ENCODE measurements around the gene NT5DC4. TPM values are rescaled to one million over a fixed set of nuclear protein-coding genes. Genes with fewer than 3 reads are reported as not detected.

NT5DC4 gene
- not detected for polyA plus RNA-seq (2013, experiment 1 of 2)
- not detected for polyA plus RNA-seq (2013, experiment 2 of 2)

GRCh38 chr2:112720785-112721184 lies at the start of gene NT5DC4:
NT5DC4 (plus strand) TSS chr2:112721020; CDS start chr2:112721080, 60 bp downstream.
- no peak within 1 kb of the TSS for H2AK5ac ChIP-seq (ENCODE audit: low read length, severe bottlenecking)
- no peak within 1 kb of the TSS for H3K18ac ChIP-seq (ENCODE audit: low read depth in 1 of 2, low read length in 2 of 2)
- H4K91ac ChIP-seq (ENCODE audit: low read length), result no peak within 1 kb of the TSS
- H3K14ac ChIP-seq (ENCODE audit: low read length in 2 of 2), result peak within 1 kb of the TSS in 1 of 2 experiments; percentile 12
- no peak within 1 kb of the TSS for H2BK120ac ChIP-seq (ENCODE audit: low read depth, low read length)
- H3K36me3 ChIP-seq (ENCODE audit: control insufficient read depth in 1 of 2, insufficient read depth in 2 of 2, low read depth in 1 of 2, low read length in 2 of 2), result no peaks in the 10 kb centered on the region
- H2AFZ ChIP-seq (ENCODE audit: low read depth, low read length), result no peak within 1 kb of the TSS
- no peak for DNase-seq
- H3K4me2 ChIP-seq (ENCODE audit: low read length, poor library complexity, severe bottlenecking), result no peak within 1 kb of the TSS
- no peak within 1 kb of the TSS for H3K27ac ChIP-seq (ENCODE audit: low read length, poor library complexity, severe bottlenecking)
- H2BK5ac ChIP-seq (ENCODE audit: low read depth, low read length, poor library complexity, severe bottlenecking), result no peak within 1 kb of the TSS
- H3K23ac ChIP-seq (ENCODE audit: low read length in 2 of 2), result no peak within 1 kb of the TSS
- H3K9me3 ChIP-seq (ENCODE audit: control insufficient read depth, low read length), result no peaks in the 10 kb centered on the region
- peaks cover 2% of the 10 kb centered on the region for H3K4me1 ChIP-seq (ENCODE audit: control insufficient read depth, insufficient read depth, low read depth, low read length)
- no peak within 1 kb of the TSS for H3K4me3 ChIP-seq (ENCODE audit: insufficient read depth in 1 of 2, low read depth in 1 of 2, low read length in 2 of 2)
- 89% methylated on average over 6 of the region's 6 CpGs for WGBS
- H4K8ac ChIP-seq (ENCODE audit: low read length), result no peak within 1 kb of the TSS
- H2BK12ac ChIP-seq (ENCODE audit: low read length in 2 of 2), result no peak within 1 kb of the TSS
- peaks cover 3 to 9% of the 10 kb centered on the region in 2 experiments for H3K27me3 ChIP-seq (ENCODE audit: control insufficient read depth in 1 of 2, insufficient read depth in 1 of 2, low read length in 2 of 2)
- no peaks in the 10 kb centered on the region for H3K79me1 ChIP-seq (replicated peaks; ENCODE audit: low read length, poor library complexity, severe bottlenecking)
- no peak within 1 kb of the TSS for H3K9ac ChIP-seq (ENCODE audit: low read length)
- no peak within 1 kb of the TSS for H2BK15ac ChIP-seq (ENCODE audit: low read depth, poor library complexity, severe bottlenecking)
- H3K4ac ChIP-seq (ENCODE audit: low read depth in 1 of 2, low read length in 2 of 2), result no peak within 1 kb of the TSS

DNA sequence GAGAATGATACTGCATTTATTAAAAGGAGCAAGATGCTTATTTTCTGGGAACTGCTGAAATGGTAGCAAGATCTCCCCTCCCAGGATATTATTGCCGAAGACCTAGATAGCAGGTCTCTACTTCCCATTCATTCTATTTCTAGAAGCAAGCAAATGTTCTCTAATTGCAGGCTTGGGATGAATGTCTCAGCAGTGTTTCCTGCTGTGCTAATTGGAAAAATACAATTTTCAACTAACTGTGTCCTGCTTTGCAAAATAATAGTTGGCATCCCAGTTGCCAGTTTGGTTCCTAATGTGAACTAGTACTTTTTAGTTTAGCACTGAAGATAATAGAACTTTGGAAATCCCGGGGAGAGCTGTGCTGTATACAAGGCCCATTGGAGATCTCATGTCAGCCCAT lies 49.0 kb upstream of the NT5DC4 start:
- H3K9ac ChIP-seq (ENCODE audit: low read length), result no peak overlapping the region
- no peak overlapping the region for H3K27ac ChIP-seq (ENCODE audit: low read length, poor library complexity, severe bottlenecking)
- no peak overlapping the region for H3K4me2 ChIP-seq (ENCODE audit: low read length, poor library complexity, severe bottlenecking)
- H2BK15ac ChIP-seq (ENCODE audit: low read depth, poor library complexity, severe bottlenecking), result no peak overlapping the region
- H3K4me3 ChIP-seq (ENCODE audit: insufficient read depth in 1 of 2, low read depth in 1 of 2, low read length in 2 of 2), result no peak overlapping the region
- no peaks in the 10 kb centered on the region for H3K9me3 ChIP-seq (ENCODE audit: control insufficient read depth, low read length)
- H2BK5ac ChIP-seq (ENCODE audit: low read depth, low read length, poor library complexity, severe bottlenecking), result no peak overlapping the region
- H3K79me1 ChIP-seq (replicated peaks; ENCODE audit: low read length, poor library complexity, severe bottlenecking), result no peaks in the 10 kb centered on the region
- WGBS, result 100% methylated on average over 1 of the region's 2 CpGs
- H3K36me3 ChIP-seq (ENCODE audit: control insufficient read depth in 1 of 2, insufficient read depth in 2 of 2, low read depth in 1 of 2, low read length in 2 of 2), result no peaks in the 10 kb centered on the region
- DNase-seq, result no peak
- no peak overlapping the region for H3K4ac ChIP-seq (ENCODE audit: low read depth in 1 of 2, low read length in 2 of 2)
- no peak overlapping the region for H3K14ac ChIP-seq (ENCODE audit: low read length in 2 of 2)
- H2BK12ac ChIP-seq (ENCODE audit: low read length in 2 of 2), result no peak overlapping the region
- H3K4me1 ChIP-seq (ENCODE audit: control insufficient read depth, insufficient read depth, low read depth, low read length), result no peaks in the 10 kb centered on the region
- H4K91ac ChIP-seq (ENCODE audit: low read length), result no peak overlapping the region
- no peak overlapping the region for H2BK120ac ChIP-seq (ENCODE audit: low read depth, low read length)
- no peak overlapping the region for H3K23ac ChIP-seq (ENCODE audit: low read length in 2 of 2)
- no peak overlapping the region for H2AK5ac ChIP-seq (ENCODE audit: low read length, severe bottlenecking)
- no peak overlapping the region for H2AFZ ChIP-seq (ENCODE audit: low read depth, low read length)
- no peak overlapping the region for H3K18ac ChIP-seq (ENCODE audit: low read depth in 1 of 2, low read length in 2 of 2)
- no peaks in the 10 kb centered on the region for H3K27me3 ChIP-seq (ENCODE audit: control insufficient read depth in 1 of 2, insufficient read depth in 1 of 2, low read length in 2 of 2)
- no peak overlapping the region for H4K8ac ChIP-seq (ENCODE audit: low read length)

DNA sequence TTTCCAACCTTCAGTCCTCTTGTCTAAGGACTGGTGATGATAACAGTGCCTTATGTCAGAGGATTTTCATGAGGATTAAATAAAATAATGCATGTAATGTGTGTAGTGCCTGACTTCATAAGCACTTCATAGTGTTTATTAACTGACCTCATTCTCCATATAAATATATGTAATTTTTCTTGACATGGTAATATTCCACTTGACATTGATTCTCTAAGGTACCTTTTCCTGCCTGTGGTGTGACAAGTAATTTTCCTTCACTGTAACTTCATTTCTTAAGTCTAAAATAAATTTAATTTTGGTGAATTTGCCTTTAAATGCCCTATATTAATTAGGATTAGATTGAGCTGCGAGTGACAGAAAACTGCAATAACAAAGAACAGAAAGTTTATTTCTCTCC lies 47.8 kb upstream of the NT5DC4 start:
- Histone ChIP-seq H3K14ac (ENCODE audit: low read length in 2 of 2) (no peak overlapping the region), H3K79me1 (replicated peaks; ENCODE audit: low read length, poor library complexity, severe bottlenecking) (no peaks in the 10 kb centered on the region), H3K4me1 (ENCODE audit: control insufficient read depth, insufficient read depth, low read depth, low read length) (no peaks in the 10 kb centered on the region), H3K9me3 (ENCODE audit: control insufficient read depth, low read length) (no peaks in the 10 kb centered on the region), H3K4ac (ENCODE audit: low read depth in 1 of 2, low read length in 2 of 2) (no peak overlapping the region), H2AK5ac (ENCODE audit: low read length, severe bottlenecking) (no peak overlapping the region), H3K4me2 (ENCODE audit: low read length, poor library complexity, severe bottlenecking) (no peak overlapping the region), H3K27ac (ENCODE audit: low read length, poor library complexity, severe bottlenecking) (no peak overlapping the region), H3K18ac (ENCODE audit: low read depth in 1 of 2, low read length in 2 of 2) (no peak overlapping the region), H2BK120ac (ENCODE audit: low read depth, low read length) (no peak overlapping the region), H2BK5ac (ENCODE audit: low read depth, low read length, poor library complexity, severe bottlenecking) (no peak overlapping the region), H2BK15ac (ENCODE audit: low read depth, poor library complexity, severe bottlenecking) (no peak overlapping the region), H3K4me3 (ENCODE audit: insufficient read depth in 1 of 2, low read depth in 1 of 2, low read length in 2 of 2) (no peak overlapping the region), H3K27me3 (ENCODE audit: control insufficient read depth in 1 of 2, insufficient read depth in 1 of 2, low read length in 2 of 2) (no peaks in the 10 kb centered on the region), H2AFZ (ENCODE audit: low read depth, low read length) (no peak overlapping the region), H3K23ac (ENCODE audit: low read length in 2 of 2) (no peak overlapping the region), H4K8ac (ENCODE audit: low read length) (no peak overlapping the region), H3K36me3 (ENCODE audit: control insufficient read depth in 1 of 2, insufficient read depth in 2 of 2, low read depth in 1 of 2, low read length in 2 of 2) (no peaks in the 10 kb centered on the region), H4K91ac (ENCODE audit: low read length) (no peak overlapping the region), H3K9ac (ENCODE audit: low read length) (no peak overlapping the region), H2BK12ac (ENCODE audit: low read length in 2 of 2) (no peak overlapping the region)
- WGBS, result 86% methylated on average over 1 of the region's 1 CpG
- no peak for DNase-seq

DNA sequence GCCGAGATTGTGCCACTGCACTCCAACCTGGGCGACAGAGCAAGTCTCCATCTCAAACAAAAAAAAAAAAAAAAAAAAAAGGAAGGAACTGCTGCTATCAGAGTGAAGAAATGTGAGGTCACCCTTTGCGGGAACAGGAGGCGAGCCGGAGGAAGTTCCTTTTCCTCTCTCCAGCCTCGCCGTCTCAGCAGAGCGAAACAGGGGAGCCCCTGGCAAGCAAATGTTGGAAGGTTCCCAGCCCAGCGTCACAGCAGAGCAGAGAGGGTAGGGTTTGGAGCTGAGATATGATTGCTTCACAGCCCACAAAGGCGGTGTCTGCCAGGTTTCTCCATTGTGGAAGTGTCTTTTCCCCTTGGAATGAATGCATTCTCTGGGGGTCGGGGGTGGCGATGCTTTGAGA lies 46.6 kb upstream of the NT5DC4 start:
- Histone ChIP-seq H3K18ac (ENCODE audit: low read depth in 1 of 2, low read length in 2 of 2) (no peak overlapping the region), H3K4me3 (ENCODE audit: insufficient read depth in 1 of 2, low read depth in 1 of 2, low read length in 2 of 2) (no peak overlapping the region), H3K4ac (ENCODE audit: low read depth in 1 of 2, low read length in 2 of 2) (no peak overlapping the region), H4K8ac (ENCODE audit: low read length) (no peak overlapping the region), H2AFZ (ENCODE audit: low read depth, low read length) (no peak overlapping the region), H3K9me3 (ENCODE audit: control insufficient read depth, low read length) (no peaks in the 10 kb centered on the region), H2BK120ac (ENCODE audit: low read depth, low read length) (no peak overlapping the region), H2BK15ac (ENCODE audit: low read depth, poor library complexity, severe bottlenecking) (no peak overlapping the region), H2BK5ac (ENCODE audit: low read depth, low read length, poor library complexity, severe bottlenecking) (no peak overlapping the region), H3K27ac (ENCODE audit: low read length, poor library complexity, severe bottlenecking) (no peak overlapping the region), H3K4me1 (ENCODE audit: control insufficient read depth, insufficient read depth, low read depth, low read length) (no peaks in the 10 kb centered on the region), H3K4me2 (ENCODE audit: low read length, poor library complexity, severe bottlenecking) (no peak overlapping the region), H3K79me1 (replicated peaks; ENCODE audit: low read length, poor library complexity, severe bottlenecking) (no peaks in the 10 kb centered on the region), H4K91ac (ENCODE audit: low read length) (no peak overlapping the region), H2AK5ac (ENCODE audit: low read length, severe bottlenecking) (no peak overlapping the region), H3K23ac (ENCODE audit: low read length in 2 of 2) (no peak overlapping the region), H3K27me3 (ENCODE audit: control insufficient read depth in 1 of 2, insufficient read depth in 1 of 2, low read length in 2 of 2) (no peaks in the 10 kb centered on the region), H3K36me3 (ENCODE audit: control insufficient read depth in 1 of 2, insufficient read depth in 2 of 2, low read depth in 1 of 2, low read length in 2 of 2) (no peaks in the 10 kb centered on the region), H3K14ac (ENCODE audit: low read length in 2 of 2) (no peak overlapping the region), H2BK12ac (ENCODE audit: low read length in 2 of 2) (no peak overlapping the region), H3K9ac (ENCODE audit: low read length) (no peak overlapping the region)
- 90% methylated on average over 8 of the region's 12 CpGs for whole genome bisulfite sequencing
- DNase-seq, result no peak

All from mesenchymal stem cell (in vitro differentiated cells and primary cell).